BJ (cell line): ENCODE results near the gene COX8C. TPM values are rescaled to one million over a fixed set of nuclear protein-coding genes. Genes with fewer than 3 reads are reported as not detected.

ENCODE experiments used
- CTCF ChIA-PET: fragments of 350-600 bp; formaldehyde crosslinking; extraction: SDS; loops from one replicate; lab custom pipeline; 2021; ENCODE audit warnings: antibody characterized with exemption, inconsistent platforms; lab: Yijun Ruan, JAX
- POLR2A ChIA-PET: fragments of 300-600 bp; sonication (Branson Sonifier 250); formaldehyde crosslinking; extraction: SDS; loops from one replicate; lab custom pipeline; 2021; ENCODE audit warnings: antibody characterized with exemption; lab: Charles Lee
- DNase-seq: peaks from one replicate; pipeline ENCODE4 v3.0.0-alpha.2; 2011; ENCODE audit warnings: low read depth
- H3K27me3 ChIP-seq: 2 replicates; pipeline ENCODE4 v1.6.0; 2011; ENCODE audit warnings: low read length; ENCODE audit not compliant: control insufficient read depth, insufficient read depth
- H3K36me3 ChIP-seq: 2 replicates; pipeline ENCODE4 v1.5.1; 2011; ENCODE audit warnings: low read length; ENCODE audit not compliant: control insufficient read depth, insufficient read depth
- H3K4me3 ChIP-seq: 2 replicates; pipeline ENCODE4 v1.5.1; 2011; ENCODE audit warnings: low read depth, mild to moderate bottlenecking, control low read depth, low read length
- CTCF ChIP-seq: IDR thresholded peaks from 2 replicates; pipeline ENCODE4 v1.5.1; 2011; ENCODE audit warnings: low read depth, mild to moderate bottlenecking, control low read depth, inconsistent platforms, low read length, moderate library complexity; ENCODE audit not compliant: insufficient read depth
- polyA plus RNA-seq: library from polyadenylated mRNA; depleted of rRNA; stranded (reverse); fragments of >200 nt; gene quantifications from 2 replicates; pipeline ENCODE4 v1.2.3, GENCODE V29; 2011

COX8C gene
- polyA plus RNA-seq, 1 experiment, result not detected

GRCh38 chr14:93317210-93317874, 29.6 kb upstream of the COX8C start:
- H3K36me3 ChIP-seq, result no peaks in the 10 kb centered on the region
- no peak for TF ChIP-seq CTCF
- ChIA-PET CTCF (interaction anchor here (1.3 kb wide), 1 partner anchor 12 kb away, joined by 3 read pairs; no protein-coding TSS in a partner anchor), POLR2A (interaction anchor here (0.6 kb wide), 1 partner anchor 11 kb away, joined by 5 read pairs; no protein-coding TSS in a partner anchor)
- no peaks in the 10 kb centered on the region for H3K27me3 ChIP-seq
- no peak overlapping the region for H3K4me3 ChIP-seq
- no peak for DNase-seq

GRCh38 chr14:93317875-93318807, 28.8 kb upstream of the COX8C start:
- Histone ChIP-seq H3K27me3 (no peaks in the 10 kb centered on the region), H3K36me3 (no peaks in the 10 kb centered on the region; the same call in 1 of the 2 replicates), H3K4me3 (no peak overlapping the region)
- no peak for TF ChIP-seq CTCF
- POLR2A ChIA-PET, result interaction anchor here (0.7 kb wide), 1 partner anchor 63 kb away, joined by 3 read pairs; no protein-coding TSS in a partner anchor
- CTCF ChIA-PET, result interaction anchor here (1.1 kb wide), 1 partner anchor 186 kb away, joined by 3 read pairs; no protein-coding TSS in a partner anchor
- DNase-seq, result no peak

- ChIA-PET CTCF (interaction anchor here (1.1 kb wide), 1 partner anchor 187 kb away, joined by 3 read pairs; no protein-coding TSS in a partner anchor), POLR2A (no interaction called here)
- no peak overlapping the region for H3K4me3 ChIP-seq
- H3K27me3 ChIP-seq, result no peaks in the 10 kb centered on the region
- DNase-seq, result no peak
- TF ChIP-seq CTCF, result no peak
- H3K36me3 ChIP-seq, result no peaks in the 10 kb centered on the region; the same call in 1 of the 2 replicates
These were observed 28.1 kb upstream of the COX8C start for GRCh38 chr14:93318927-93319326.

GRCh38 chr14:93319494-93319893, 27.5 kb upstream of the COX8C start:
- no peak for DNase-seq
- Histone ChIP-seq H3K4me3 (no peak overlapping the region), H3K27me3 (no peaks in the 10 kb centered on the region), H3K36me3 (no peaks in the 10 kb centered on the region; the same call in 1 of the 2 replicates)
- ChIA-PET POLR2A (no interaction called here), CTCF (no interaction called here)
- TF ChIP-seq CTCF, result no peak

GRCh38 chr14:93319958-93320357, 27.0 kb upstream of the COX8C start:
- POLR2A ChIA-PET, result no interaction called here
- no peak for DNase-seq
- Histone ChIP-seq H3K27me3 (no peaks in the 10 kb centered on the region), H3K36me3 (no peaks in the 10 kb centered on the region; the same call in 1 of the 2 replicates), H3K4me3 (no peak overlapping the region)
- CTCF ChIA-PET, result interaction anchor here (2.2 kb wide), 1 partner anchor 11 kb away, joined by 9 read pairs; no protein-coding TSS in a partner anchor
- no peak for TF ChIP-seq CTCF
